Right atrium auricular region (tissue), 2 donors: ENCODE results near the gene BRK1. TPM values are rescaled to one million over a fixed set of nuclear protein-coding genes. Genes with fewer than 3 reads are reported as not detected.
"Not testable (repeated sequence)": the region's sequence is repeated elsewhere in the genome, so short reads cannot be mapped to it uniquely, and the experiment has no call there.

Source experiments
- DNase-seq: peaks from one replicate; pipeline ENCODE4 v3.0.0-alpha.2; 2019; ENCODE audit warnings: low spot score
- H3K27ac ChIP-seq, 2 donors: fragments of 200-600 bp; sonication (generic); 1 replicate in 1 of 2; 2 replicates in 1 of 2; pipeline ENCODE4 v1.5.1; 2016 to 2019
- H3K27me3 ChIP-seq, 2 donors: fragments of 200-600 bp; sonication (generic); one replicate each; pipeline versions ENCODE4 v1.5.1 to v1.6.0; 2017 to 2019
- H3K36me3 ChIP-seq: fragments of 200-600 bp; sonication (generic); one replicate; pipeline ENCODE4 v1.5.1; 2016
- H3K4me1 ChIP-seq, 2 donors: fragments of 200-600 bp; sonication (generic); one replicate each; pipeline versions ENCODE4 v1.5.1 to v1.6.0; 2017 to 2019
- H3K4me3 ChIP-seq, 2 donors: fragments of 200-600 bp; sonication (generic); 1 replicate in 1 of 2; 2 replicates in 1 of 2; pipeline ENCODE4 v1.5.1; 2017 to 2019; ENCODE audit warnings: mild to moderate bottlenecking in 1 of 2, moderate library complexity in 1 of 2
- H3K9me3 ChIP-seq, 2 donors: fragments of 200-600 bp; sonication (generic); one replicate each; pipeline ENCODE4 v1.5.1; 2019
- CTCF ChIP-seq, 2 donors: fragments of 200-600 bp; sonication (generic); IDR thresholded peaks; one replicate each; pipeline ENCODE4 v1.5.1; 2019; ENCODE audit warnings: antibody characterized with exemption in 2 of 2
- total RNA-seq, 2 donors: library from RNA; depleted of rRNA; stranded (reverse); fragments of >200 nt; gene quantifications; one replicate each; pipeline ENCODE4 v1.1.0, GENCODE V29; 2016

BRK1 gene
- total RNA-seq, 2 donors from 2014 or later = 58.3 to 94.3 TPM

GRCh38 chr3:10160346-10160745 is 44.9 kb downstream of the BRK1 start:
- Histone ChIP-seq H3K4me1 (peaks cover 0 to 4% of the 10 kb centered on the region in 2 donors), H3K27ac (no peak overlapping the region), H3K27me3 (no peaks in the 10 kb centered on the region), H3K9me3 (no peaks in the 10 kb centered on the region), H3K4me3 (no peak overlapping the region), H3K36me3 (no peaks in the 10 kb centered on the region)
- no peak for TF ChIP-seq CTCF (IDR thresholded peaks at IDR 0.05)
- DNase-seq = no peak

GRCh38 chr3:10160925-10161324 is 45.5 kb downstream of the BRK1 start:
- no peak for DNase-seq
- Histone ChIP-seq H3K9me3 (no peaks in the 10 kb centered on the region), H3K27me3 (no peaks in the 10 kb centered on the region)

GRCh38 chr3:10162185-10162584 is 46.7 kb downstream of the BRK1 start:
- Histone ChIP-seq H3K36me3 (no peaks in the 10 kb centered on the region), H3K4me3 (no peak overlapping the region), H3K27ac (no peak overlapping the region), H3K4me1 (peaks cover 0 to 4% of the 10 kb centered on the region in 2 donors), H3K27me3 (no peaks in the 10 kb centered on the region), H3K9me3 (no peaks in the 10 kb centered on the region)
- DNase-seq = no peak
- no peak for TF ChIP-seq CTCF (IDR thresholded peaks at IDR 0.05)

More at GRCh38 chr3:10160925-10161324, 45.5 kb downstream of the BRK1 start:
- no peak overlapping the region for H3K27ac ChIP-seq
- H3K36me3 ChIP-seq = no peaks in the 10 kb centered on the region
- TF ChIP-seq CTCF (IDR thresholded peaks at IDR 0.05) = no peak
- no peak overlapping the region for H3K4me3 ChIP-seq
- peaks cover 0 to 4% of the 10 kb centered on the region in 2 donors for H3K4me1 ChIP-seq

GRCh38 chr3:10164201-10164545 is 48.7 kb downstream of the BRK1 start:
- not testable (repeated sequence) for H3K4me1 ChIP-seq, DNase-seq, H3K27me3 ChIP-seq, H3K9me3 ChIP-seq, H3K36me3 ChIP-seq, H3K27ac ChIP-seq
- peak overlapping the region; percentile 70 to 79 for H3K4me3 ChIP-seq

DNA sequence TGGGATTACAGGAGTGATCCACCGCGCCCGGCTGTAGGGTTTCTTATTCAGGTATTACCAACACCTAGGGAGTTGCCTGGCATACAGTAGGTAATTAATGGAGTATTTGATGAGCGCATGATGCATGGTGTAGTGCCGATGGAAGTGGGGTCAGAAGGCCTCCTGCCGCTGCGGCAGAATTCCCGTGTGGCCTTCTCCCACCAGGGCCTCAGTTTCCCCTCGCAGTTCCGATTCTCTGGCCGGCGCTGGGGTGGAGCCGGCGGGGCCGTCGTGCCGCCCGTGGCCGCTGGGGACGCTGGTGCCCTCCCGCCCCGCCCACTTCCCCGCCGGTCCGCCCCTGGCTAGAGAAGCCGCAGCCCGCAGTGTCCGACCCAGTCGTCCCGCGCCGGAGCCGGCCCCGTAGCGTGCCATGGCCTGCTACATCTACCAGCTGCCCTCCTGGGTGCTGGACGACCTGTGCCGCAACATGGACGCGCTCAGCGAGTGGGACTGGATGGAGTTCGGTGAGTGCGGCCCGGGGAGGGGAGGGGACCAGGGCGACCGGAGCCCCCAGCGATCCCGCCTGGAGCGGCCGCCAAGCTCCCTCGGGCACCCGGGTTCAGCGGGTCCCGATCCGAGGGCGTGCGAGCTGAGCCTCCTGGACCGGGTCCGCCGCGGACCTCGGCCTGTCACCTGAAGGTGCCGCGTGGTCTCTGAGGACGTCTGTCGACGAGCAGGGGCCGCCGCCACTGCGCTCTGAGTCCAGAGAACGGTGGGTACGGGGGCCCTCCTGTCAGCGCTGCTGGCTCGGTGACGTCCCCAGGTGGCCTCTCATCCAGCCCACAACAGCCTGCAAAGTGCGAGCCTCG is 49.3 kb downstream of the BRK1 start, which contains the start of gene IRAK2:
Gene IRAK2 (plus strand): TSS at position 374 of the 848 bp plus-strand sequence. CDS start 36 bp downstream, at position 410.
- Histone ChIP-seq H3K27ac (peak within 1 kb of the TSS; percentile 72 to 82), H3K27me3 (no peaks in the 10 kb centered on the region), H3K9me3 (peaks cover 0 to 7% of the 10 kb centered on the region in 2 donors), H3K36me3 (no peaks in the 10 kb centered on the region), H3K4me1 (peaks cover 0 to 4% of the 10 kb centered on the region in 2 donors), H3K4me3 (peak within 1 kb of the TSS; percentile 70 to 79)
- peak; percentile 96 to 98 for TF ChIP-seq CTCF (IDR thresholded peaks at IDR 0.05)
- peak; percentile 74 for DNase-seq

DNA sequence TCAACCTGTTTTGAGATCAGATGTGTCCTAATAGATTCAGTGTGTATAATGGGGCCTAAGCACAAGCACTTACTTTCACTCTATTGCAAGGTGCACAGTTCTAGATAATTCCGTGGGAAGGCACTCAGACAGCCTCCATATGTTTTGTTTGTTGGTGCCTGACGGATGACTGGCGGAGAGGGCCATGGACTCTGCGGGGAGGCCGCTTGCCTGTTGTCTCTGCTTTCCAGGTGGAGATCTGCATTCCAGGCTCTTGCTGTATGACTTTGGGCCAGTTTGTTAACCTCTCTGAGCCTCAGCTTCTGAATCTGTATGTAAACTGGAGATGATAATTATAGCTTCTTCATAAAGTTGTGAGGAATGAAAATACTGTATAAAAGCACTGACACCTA is 50.7 kb downstream of the BRK1 start:
- H3K4me3 ChIP-seq = no peak overlapping the region

More for the DNA sequence above, 50.7 kb downstream of the BRK1 start:
- H3K36me3 ChIP-seq = no peaks in the 10 kb centered on the region
- TF ChIP-seq CTCF (IDR thresholded peaks at IDR 0.05) = no peak
- peaks cover 0 to 7% of the 10 kb centered on the region in 2 donors for H3K9me3 ChIP-seq
- no peak overlapping the region for H3K27ac ChIP-seq
- peaks cover 0 to 4% of the 10 kb centered on the region in 2 donors for H3K4me1 ChIP-seq
- no peak for DNase-seq
- H3K27me3 ChIP-seq = no peaks in the 10 kb centered on the region
